Keratinocyte (primary cell): ENCODE measurements around the gene STAT3. TPM values are rescaled to one million over a fixed set of nuclear protein-coding genes. Genes with fewer than 3 reads are reported as not detected.

Experiments used
- DNase-seq: peaks from one replicate; pipeline ENCODE4 v3.0.0-alpha.2; 2011; ENCODE audit warnings: low read depth, missing footprints, low spot score
- FAIRE-seq: peaks from 2 replicates; lab custom pipeline; 2011; peaks lifted over from hg19 to GRCh38; lab: Jason Lieb, UNC
- H2AFZ ChIP-seq: 2 replicates; pipeline ENCODE4 v1.6.0; 2012; ENCODE audit warnings: low read length, control low read depth, inconsistent platforms; ENCODE audit not compliant: control insufficient read depth
- H3K27ac ChIP-seq: 2 replicates; pipeline ENCODE4 v1.5.1; 2011; ENCODE audit warnings: low read length; ENCODE audit not compliant: control insufficient read depth, insufficient read depth
- H3K27me3 ChIP-seq: 3 replicates; pipeline ENCODE4 v1.6.0; 2011; ENCODE audit warnings: low read length; ENCODE audit not compliant: control insufficient read depth, insufficient read depth; ENCODE audit errors: extremely low read depth
- H3K36me3 ChIP-seq, 2 experiments: 2 replicates in 1 of 2; 3 replicates in 1 of 2; pipeline ENCODE4 v1.5.1; 2011; ENCODE audit warnings: low read length in 2 of 2, mild to moderate bottlenecking in 1 of 2; ENCODE audit not compliant: control insufficient read depth in 2 of 2, insufficient read depth in 2 of 2; ENCODE audit errors: extremely low read depth in 1 of 2
- H3K4me1 ChIP-seq: 3 replicates; pipeline ENCODE4 v1.5.1; 2011; ENCODE audit warnings: low read length; ENCODE audit not compliant: control insufficient read depth, insufficient read depth; ENCODE audit errors: extremely low read depth
- H3K4me2 ChIP-seq: 3 replicates; pipeline ENCODE4 v1.6.0; 2011; ENCODE audit warnings: low read depth, low read length; ENCODE audit not compliant: control insufficient read depth, insufficient read depth; ENCODE audit errors: extremely low read depth
- H3K4me3 ChIP-seq, 3 experiments: fragments of 200-600 bp in 1 of 3; sonication (generic) in 1 of 3; 2 replicates in 2 of 3; 3 replicates in 1 of 3; pipeline ENCODE4 v1.5.1; 2011 to 2016; ENCODE audit warnings: low read length in 3 of 3, mild to moderate bottlenecking in 3 of 3, control low read depth in 2 of 3, inconsistent platforms in 1 of 3, low read depth in 1 of 3, mixed read lengths in 1 of 3, mixed run types in 1 of 3, moderate library complexity in 1 of 3; ENCODE audit not compliant: control insufficient read depth in 2 of 3, insufficient read depth in 2 of 3; ENCODE audit errors: extremely low read depth in 1 of 3
- H3K79me2 ChIP-seq: 2 replicates; pipeline ENCODE4 v1.6.0; 2012; ENCODE audit warnings: low read length; ENCODE audit not compliant: control insufficient read depth, insufficient read depth
- H3K9ac ChIP-seq: 3 replicates; pipeline ENCODE4 v1.6.0; 2011; ENCODE audit warnings: low read length; ENCODE audit not compliant: control insufficient read depth, insufficient read depth; ENCODE audit errors: extremely low read depth
- H3K9me1 ChIP-seq: 3 replicates; pipeline ENCODE4 v1.6.0; 2011; ENCODE audit warnings: low read length; ENCODE audit not compliant: control insufficient read depth, insufficient read depth; ENCODE audit errors: extremely low read depth
- H3K9me3 ChIP-seq: 2 replicates; pipeline ENCODE4 v1.5.1; 2012; ENCODE audit warnings: low read depth, low read length; ENCODE audit not compliant: control insufficient read depth
- H4K20me1 ChIP-seq: 3 replicates; pipeline ENCODE4 v1.6.0; 2011; ENCODE audit warnings: low read length; ENCODE audit not compliant: control insufficient read depth, insufficient read depth; ENCODE audit errors: extremely low read depth
- EZH2 ChIP-seq: IDR thresholded peaks from one replicate; pipeline ENCODE4 v1.6.1; 2012; ENCODE audit warnings: inconsistent platforms, mild to moderate bottlenecking, low read length, moderate library complexity
- dilution Hi-C: fragments of 300-500 bp; cut with MboI; formaldehyde crosslinking; loops from one replicate; pipeline ENCODE4 v1.7.0; 2020; ENCODE audit warnings: low sequenced_read_pairs; ENCODE audit not compliant: extremely low pct_ligation_motif_present
- polyA plus RNA-seq, 5 experiments: library from polyadenylated mRNA; depleted of rRNA in 3 of 5; stranded (reverse) in 3 of 5; stranded (forward) in 1 of 5; unstranded in 1 of 5; fragments of >200 nt; gene quantifications; 1 replicate in 1 of 5; 2 replicates in 3 of 5; 3 replicates in 1 of 5; pipeline versions ENCODE4 v1.2.1 to v1.2.3, GENCODE V29; 2011 to 2012; ENCODE audit warnings: missing spikeins in 2 of 5, low read depth in 1 of 5, low replicate concordance in 1 of 5
- TF ChIP-seq, protein P1 (sequence below), 3 experiments: IDR thresholded peaks in 1 of 3; conservative IDR thresholded peaks in 1 of 3; optimal IDR thresholded peaks in 1 of 3; 2 replicates in 2 of 3; 3 replicates in 1 of 3; pipeline versions ENCODE3 to v1.5.1; 2011; ENCODE audit warnings: low read length in 3 of 3, mild to moderate bottlenecking in 3 of 3, moderate library complexity in 2 of 3, control low read depth in 1 of 3, inconsistent platforms in 1 of 3; ENCODE audit not compliant: insufficient read depth in 2 of 3; ENCODE audit errors: extremely low read depth in 1 of 3

Gene STAT3
- polyA plus RNA-seq, 1 donor (not counting 4 experiments of a cell fraction or from before 2014, with no cell fraction given), result 37.4 TPM

DNA sequence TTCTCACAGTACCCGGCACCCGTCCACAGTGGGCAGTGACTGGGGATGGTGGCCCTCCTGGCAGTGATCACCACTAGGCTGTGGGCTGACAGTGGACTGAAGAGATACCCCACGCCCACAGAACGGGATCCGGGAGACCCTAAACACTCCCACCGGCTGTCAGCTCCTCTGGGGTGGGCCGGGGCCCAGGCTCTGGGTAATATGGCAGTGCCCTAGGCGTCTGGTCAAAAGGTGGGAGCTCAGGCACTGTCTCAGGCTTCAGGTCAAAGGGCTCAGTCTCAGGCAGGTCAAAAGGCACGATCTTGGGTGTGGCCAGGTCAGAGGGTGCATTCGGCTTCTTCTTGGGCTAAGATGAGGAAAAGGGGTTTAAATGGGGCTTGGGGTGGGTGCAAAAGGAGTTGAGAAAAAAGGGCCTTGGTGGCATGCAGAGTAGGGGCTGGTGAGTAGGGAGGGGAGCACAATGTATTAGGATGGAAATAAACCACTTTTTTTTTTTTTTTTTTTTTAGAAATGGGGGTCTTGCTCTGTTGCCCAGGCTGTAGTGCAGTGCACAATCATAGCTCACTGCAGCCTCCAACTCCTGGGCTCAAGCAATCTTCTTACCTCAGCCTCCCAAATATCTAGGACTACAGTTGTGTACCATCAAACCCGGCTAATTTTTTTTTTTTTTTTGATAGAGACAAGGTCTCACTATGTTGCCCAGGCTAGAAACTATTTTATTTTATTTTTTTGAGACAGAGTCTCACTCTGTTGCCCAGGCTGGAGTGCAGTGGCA, 23.9 kb upstream of the STAT3 start:
- no peak for DNase-seq
- peaks cover 8 to 17% of the 10 kb centered on the region in 2 experiments for H3K36me3 ChIP-seq
- H3K9me1 ChIP-seq, result peaks cover 8% of the 10 kb centered on the region
- dilution Hi-C loops, result no loop called here
- H3K4me1 ChIP-seq, result peaks cover 77% of the 10 kb centered on the region
- TF ChIP-seq, protein P1, sequence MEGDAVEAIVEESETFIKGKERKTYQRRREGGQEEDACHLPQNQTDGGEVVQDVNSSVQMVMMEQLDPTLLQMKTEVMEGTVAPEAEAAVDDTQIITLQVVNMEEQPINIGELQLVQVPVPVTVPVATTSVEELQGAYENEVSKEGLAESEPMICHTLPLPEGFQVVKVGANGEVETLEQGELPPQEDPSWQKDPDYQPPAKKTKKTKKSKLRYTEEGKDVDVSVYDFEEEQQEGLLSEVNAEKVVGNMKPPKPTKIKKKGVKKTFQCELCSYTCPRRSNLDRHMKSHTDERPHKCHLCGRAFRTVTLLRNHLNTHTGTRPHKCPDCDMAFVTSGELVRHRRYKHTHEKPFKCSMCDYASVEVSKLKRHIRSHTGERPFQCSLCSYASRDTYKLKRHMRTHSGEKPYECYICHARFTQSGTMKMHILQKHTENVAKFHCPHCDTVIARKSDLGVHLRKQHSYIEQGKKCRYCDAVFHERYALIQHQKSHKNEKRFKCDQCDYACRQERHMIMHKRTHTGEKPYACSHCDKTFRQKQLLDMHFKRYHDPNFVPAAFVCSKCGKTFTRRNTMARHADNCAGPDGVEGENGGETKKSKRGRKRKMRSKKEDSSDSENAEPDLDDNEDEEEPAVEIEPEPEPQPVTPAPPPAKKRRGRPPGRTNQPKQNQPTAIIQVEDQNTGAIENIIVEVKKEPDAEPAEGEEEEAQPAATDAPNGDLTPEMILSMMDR (optimal IDR thresholded peaks at IDR 0.05 in 1 of 3, IDR thresholded peaks at IDR 0.05 in 1 of 3, conservative IDR thresholded peaks at IDR 0.05 in 1 of 3; ENCODE audit: extremely low read depth in 1 of 3, insufficient read depth in 2 of 3, low read length in 3 of 3), result no peak
- no peak for TF ChIP-seq EZH2
- peaks cover 41% of the 10 kb centered on the region for H4K20me1 ChIP-seq
- no peak for FAIRE-seq
- H3K27ac ChIP-seq, result no peak overlapping the region
- no peak overlapping the region for H2AFZ ChIP-seq
- H3K27me3 ChIP-seq, result no peaks in the 10 kb centered on the region
- H3K9me3 ChIP-seq, result no peaks in the 10 kb centered on the region
- peaks cover 83% of the 10 kb centered on the region for H3K79me2 ChIP-seq
- no peak overlapping the region for H3K9ac ChIP-seq
- no peak overlapping the region for H3K4me3 ChIP-seq
- peak overlapping the region; percentile 49 for H3K4me2 ChIP-seq

DNA sequence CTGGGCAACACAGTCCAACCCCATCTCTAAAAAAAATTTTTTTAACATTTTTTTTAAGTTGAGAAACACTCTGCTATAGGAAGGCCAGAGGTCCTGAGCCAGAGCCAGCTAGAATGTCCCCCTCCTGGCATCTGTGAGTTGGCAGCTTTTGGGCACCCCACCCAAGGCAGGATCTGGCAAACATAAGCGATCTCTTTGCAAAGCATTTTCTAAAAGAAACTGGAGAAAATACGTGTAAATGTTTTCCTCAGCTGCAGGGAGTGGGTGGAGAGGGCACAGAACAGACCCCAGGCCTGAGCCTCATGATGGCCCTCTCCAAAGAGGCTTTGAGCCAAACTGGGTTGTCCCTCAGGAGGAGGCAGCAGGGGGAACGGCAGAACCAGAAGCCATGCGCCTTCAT, 23.1 kb upstream of the STAT3 start:
- peak overlapping the region; percentile 6 for H3K27ac ChIP-seq
- FAIRE-seq (no peak), DNase-seq (no peak)
- H3K36me3 ChIP-seq, result peaks cover 8 to 22% of the 10 kb centered on the region in 2 experiments
- no peaks in the 10 kb centered on the region for H3K27me3 ChIP-seq
- peak overlapping the region; percentile 49 for H3K4me2 ChIP-seq
- peaks cover 41% of the 10 kb centered on the region for H4K20me1 ChIP-seq
- H2AFZ ChIP-seq, result no peak overlapping the region
- no peak overlapping the region for H3K4me3 ChIP-seq
- peaks cover 81% of the 10 kb centered on the region for H3K4me1 ChIP-seq
- dilution Hi-C loops, result no loop called here
- H3K79me2 ChIP-seq, result peaks cover 83% of the 10 kb centered on the region
- H3K9ac ChIP-seq, result peak overlapping the region; percentile 13
- H3K9me1 ChIP-seq, result peaks cover 8% of the 10 kb centered on the region
- H3K9me3 ChIP-seq, result no peaks in the 10 kb centered on the region
- TF ChIP-seq, protein P1 (optimal IDR thresholded peaks at IDR 0.05 in 1 of 3, IDR thresholded peaks at IDR 0.05 in 1 of 3, conservative IDR thresholded peaks at IDR 0.05 in 1 of 3; ENCODE audit: extremely low read depth in 1 of 3, insufficient read depth in 2 of 3, low read length in 3 of 3), result no peak
- TF ChIP-seq EZH2, result no peak
